ENCODE results near the gene PIP5KL1. TPM values are rescaled to one million over a fixed set of nuclear protein-coding genes. Genes with fewer than 3 reads are reported as not detected.

The PIP5KL1 gene
- total and polyA plus RNA-seq, 2 donors = 0.33 to 1.2 TPM

DNA sequence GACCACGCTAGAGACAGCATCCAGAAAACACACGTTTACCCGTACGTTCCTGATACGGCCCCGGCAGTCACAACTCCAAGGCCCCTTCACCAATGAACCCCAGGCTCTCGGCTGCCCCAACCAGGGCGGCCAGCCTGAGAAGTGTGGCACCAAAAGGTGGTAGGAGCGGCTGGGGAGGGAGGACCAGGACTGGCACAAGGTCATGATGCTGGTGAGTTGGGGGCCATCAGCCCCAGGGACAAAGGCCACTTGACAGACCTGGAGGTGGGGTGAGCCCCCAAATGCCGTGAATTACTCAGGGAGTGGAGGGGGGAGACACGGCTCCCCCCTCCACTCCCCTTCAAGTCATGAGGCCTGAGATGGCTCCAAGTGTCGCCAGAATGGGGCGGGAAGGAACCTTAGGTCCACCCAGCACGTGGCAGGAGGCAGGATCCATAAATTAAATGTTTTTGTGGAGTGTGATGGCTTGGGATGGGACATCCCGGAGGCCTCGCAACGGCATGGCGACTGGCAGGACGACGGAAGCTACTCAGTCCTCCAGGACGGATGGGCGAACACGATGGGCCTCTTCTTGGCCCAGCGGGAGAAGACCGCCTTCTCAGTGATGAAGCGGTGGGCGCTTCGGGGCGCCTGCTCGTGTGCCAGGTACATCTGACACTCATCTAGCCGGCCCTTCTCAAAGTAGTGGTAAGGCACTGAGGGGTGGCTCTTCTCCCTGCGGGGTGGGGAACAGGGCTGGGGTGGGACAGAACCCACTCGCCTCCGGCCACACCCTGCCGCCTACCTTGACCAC lies 22.5 kb downstream of the PIP5KL1 start:
- Histone ChIP-seq H3K9me3 (ENCODE audit: control insufficient read depth in 2 of 2, insufficient read depth in 1 of 2, low read length in 1 of 2) (no peaks in the 10 kb centered on the region), H3K27me3 (ENCODE audit: control insufficient read depth in 2 of 2, insufficient read depth in 1 of 2, low read length in 1 of 2) (no peaks in the 10 kb centered on the region), H3K27ac (ENCODE audit: low read depth in 1 of 2, low read length in 1 of 2) (no peak overlapping the region), H3K4me1 (ENCODE audit: control insufficient read depth in 2 of 2, insufficient read depth in 2 of 2, low read length in 2 of 2) (peaks cover 50 to 73% of the 10 kb centered on the region in 2 donors), H3K36me3 (ENCODE audit: control insufficient read depth in 2 of 2, insufficient read depth in 2 of 2, low read length in 1 of 2) (peaks cover 33 to 41% of the 10 kb centered on the region in 2 donors), H3K4me3 (ENCODE audit: low read length in 2 of 2) (no peak overlapping the region)
- 95% methylated on average over 35 of the region's 35 CpGs for WGBS
- DNase-seq (ENCODE audit: low read depth in 6 of 9, low spot score in 9 of 9) = no peak

DNA sequence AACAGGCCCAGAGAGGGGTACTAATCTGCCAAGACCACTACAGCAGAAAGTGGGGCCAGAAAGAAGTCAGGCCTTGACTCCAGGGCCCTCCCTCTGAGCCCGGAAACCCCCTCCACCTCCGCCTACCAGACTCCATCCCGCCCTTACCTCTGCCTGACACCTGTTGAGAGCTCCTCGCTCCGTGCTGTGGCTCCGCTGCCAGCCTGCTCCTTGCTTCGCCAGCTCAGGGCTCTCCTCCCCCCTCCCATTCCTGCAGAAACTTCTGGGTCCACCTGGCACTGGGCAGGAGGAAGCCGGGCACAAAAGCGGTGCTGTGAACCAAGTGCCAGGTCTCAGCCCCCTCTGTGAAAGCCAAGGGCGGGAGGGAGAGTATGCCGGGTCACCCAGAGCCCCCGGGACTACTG lies 24.8 kb downstream of the PIP5KL1 start:
- Histone ChIP-seq H3K4me1 (ENCODE audit: control insufficient read depth in 2 of 2, insufficient read depth in 2 of 2, low read length in 2 of 2) (peaks cover 41 to 52% of the 10 kb centered on the region in 2 donors), H3K36me3 (ENCODE audit: control insufficient read depth in 2 of 2, insufficient read depth in 2 of 2, low read length in 1 of 2) (peaks cover 23 to 24% of the 10 kb centered on the region in 2 donors), H3K4me3 (ENCODE audit: low read length in 2 of 2) (peak overlapping the region; percentile 25 to 27), H3K9me3 (ENCODE audit: control insufficient read depth in 2 of 2, insufficient read depth in 1 of 2, low read length in 1 of 2) (no peaks in the 10 kb centered on the region), H3K27ac (ENCODE audit: low read depth in 1 of 2, low read length in 1 of 2) (peak overlapping the region; percentile 96), H3K27me3 (ENCODE audit: control insufficient read depth in 2 of 2, insufficient read depth in 1 of 2, low read length in 1 of 2) (no peaks in the 10 kb centered on the region)
- 72% methylated on average over 12 of the region's 12 CpGs for WGBS
- DNase-seq (ENCODE audit: low read depth in 6 of 9, low spot score in 9 of 9) = peak in 2 of 9 donors; percentile 34 to 60

- H3K4me1 ChIP-seq (ENCODE audit: control insufficient read depth in 2 of 2, insufficient read depth in 2 of 2, low read length in 2 of 2) = peaks cover 40 to 46% of the 10 kb centered on the region in 2 donors
- H3K9me3 ChIP-seq (ENCODE audit: control insufficient read depth in 2 of 2, insufficient read depth in 1 of 2, low read length in 1 of 2) = no peaks in the 10 kb centered on the region
- peaks cover 17 to 22% of the 10 kb centered on the region in 2 donors for H3K36me3 ChIP-seq (ENCODE audit: control insufficient read depth in 2 of 2, insufficient read depth in 2 of 2, low read length in 1 of 2)
- H3K27me3 ChIP-seq (ENCODE audit: control insufficient read depth in 2 of 2, insufficient read depth in 1 of 2, low read length in 1 of 2) = no peaks in the 10 kb centered on the region
- DNase-seq (ENCODE audit: low read depth in 6 of 9, low spot score in 9 of 9) = peak in 2 of 9 donors; percentile 34 to 61
- H3K27ac ChIP-seq (ENCODE audit: low read depth in 1 of 2, low read length in 1 of 2) = peak overlapping the region; percentile 96
- peak overlapping the region; percentile 25 to 27 for H3K4me3 ChIP-seq (ENCODE audit: low read length in 2 of 2)
- WGBS = 27% methylated on average over 5 of the region's 5 CpGs
These were observed 25.4 kb downstream of the PIP5KL1 start for GRCh38 chr9:127905004-127905728.

DNA sequence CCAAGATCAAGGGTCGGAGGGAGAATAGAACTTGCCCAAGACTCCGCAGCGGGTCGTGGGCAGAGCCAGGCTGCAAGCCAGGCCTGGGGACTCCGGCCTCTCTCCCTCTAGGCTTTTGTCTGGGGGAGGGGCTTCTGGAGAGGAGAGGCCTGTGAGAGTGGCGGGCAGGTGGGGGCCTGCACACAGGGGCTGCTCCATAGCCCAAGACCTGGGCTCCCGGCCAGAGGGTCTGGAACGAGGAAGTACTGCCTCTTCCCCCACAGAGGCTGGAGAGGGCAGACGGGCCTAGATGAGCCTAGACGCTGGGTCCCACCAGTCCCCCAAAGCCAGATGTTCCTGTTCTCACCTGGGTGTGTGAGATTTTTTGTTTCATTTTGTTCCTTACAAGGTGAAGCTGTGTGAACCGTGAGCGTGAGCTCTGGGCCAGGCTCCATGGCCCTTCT lies 26.0 kb downstream of the PIP5KL1 start:
- Histone ChIP-seq H3K9me3 (ENCODE audit: control insufficient read depth in 2 of 2, insufficient read depth in 1 of 2, low read length in 1 of 2) (no peaks in the 10 kb centered on the region), H3K27me3 (ENCODE audit: control insufficient read depth in 2 of 2, insufficient read depth in 1 of 2, low read length in 1 of 2) (no peaks in the 10 kb centered on the region), H3K27ac (ENCODE audit: low read depth in 1 of 2, low read length in 1 of 2) (peak overlapping the region; percentile 96), H3K4me1 (ENCODE audit: control insufficient read depth in 2 of 2, insufficient read depth in 2 of 2, low read length in 2 of 2) (peaks cover 40 to 50% of the 10 kb centered on the region in 2 donors), H3K4me3 (ENCODE audit: low read length in 2 of 2) (peak overlapping the region; percentile 22 to 27), H3K36me3 (ENCODE audit: control insufficient read depth in 2 of 2, insufficient read depth in 2 of 2, low read length in 1 of 2) (peaks cover 12 to 16% of the 10 kb centered on the region in 2 donors)
- DNase-seq (ENCODE audit: low read depth in 6 of 9, low spot score in 9 of 9) = no peak
- WGBS = 50% methylated on average over 12 of the region's 12 CpGs

GRCh38 chr9:127903557-127904475 lies 26.8 kb downstream of the PIP5KL1 start:
- Histone ChIP-seq H3K4me3 (ENCODE audit: low read length in 2 of 2) (no peak overlapping the region), H3K4me1 (ENCODE audit: control insufficient read depth in 2 of 2, insufficient read depth in 2 of 2, low read length in 2 of 2) (peaks cover 40 to 54% of the 10 kb centered on the region in 2 donors), H3K36me3 (ENCODE audit: control insufficient read depth in 2 of 2, insufficient read depth in 2 of 2, low read length in 1 of 2) (peaks cover 8 to 13% of the 10 kb centered on the region in 2 donors), H3K27ac (ENCODE audit: low read depth in 1 of 2, low read length in 1 of 2) (peak overlapping the region; percentile 96), H3K27me3 (ENCODE audit: control insufficient read depth in 2 of 2, insufficient read depth in 1 of 2, low read length in 1 of 2) (peaks cover 0 to 4% of the 10 kb centered on the region in 2 donors), H3K9me3 (ENCODE audit: control insufficient read depth in 2 of 2, insufficient read depth in 1 of 2, low read length in 1 of 2) (no peaks in the 10 kb centered on the region)
- WGBS = 53% methylated on average over 17 of the region's 17 CpGs
- peak in 3 of 9 donors; percentile 54 to 78 (median 62) for DNase-seq (ENCODE audit: low read depth in 6 of 9, low spot score in 9 of 9)

DNA sequence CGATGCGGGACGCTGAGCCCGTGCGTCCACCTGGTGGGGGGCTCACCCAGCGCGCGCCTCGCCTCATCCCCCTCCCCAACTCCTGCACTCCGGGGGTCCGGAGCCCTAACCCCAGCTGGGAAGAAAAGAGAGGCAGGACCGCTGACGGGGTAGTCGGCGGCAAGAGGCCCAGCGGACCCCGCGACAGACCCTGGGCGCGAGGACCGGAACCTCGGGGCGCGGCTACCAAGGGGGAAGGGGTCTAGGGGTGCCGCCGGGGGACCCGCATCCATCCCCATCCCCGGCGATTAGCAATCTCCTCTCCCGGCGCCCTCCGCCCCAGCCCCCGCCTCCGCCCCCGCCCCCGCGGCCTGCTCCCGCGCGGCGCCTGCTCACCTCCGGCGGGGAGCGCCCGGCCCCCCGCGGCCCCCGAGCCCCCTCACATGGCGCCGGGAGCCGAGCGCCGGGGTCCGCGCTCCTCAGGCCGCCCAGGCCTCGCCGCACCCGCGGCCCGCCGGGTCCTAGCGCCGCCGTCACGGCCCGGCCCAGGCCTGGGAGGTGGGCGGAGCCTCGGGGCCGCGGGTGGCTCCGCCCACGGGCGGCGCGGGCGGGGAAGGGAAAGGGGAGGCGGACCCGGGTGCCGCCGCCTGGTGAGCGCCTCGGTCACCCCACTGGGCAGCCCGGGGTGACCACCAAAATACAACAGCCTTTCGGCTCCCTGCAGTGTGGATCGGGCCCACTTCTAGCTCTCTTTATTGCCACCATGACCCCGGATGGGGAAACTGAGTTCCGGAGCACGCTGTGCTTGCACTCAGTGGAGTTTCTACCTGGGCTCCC lies 31.2 kb downstream of the PIP5KL1 start, which contains the start of gene ST6GALNAC6:
ST6GALNAC6 (minus strand) TSS at position 476 of the 816 bp plus-strand sequence. CDS start 1,622 bp downstream, outside the sequence.
- peaks cover 0 to 9% of the 10 kb centered on the region in 2 donors for H3K27me3 ChIP-seq (ENCODE audit: control insufficient read depth in 2 of 2, insufficient read depth in 1 of 2, low read length in 1 of 2)
- peak in 4 of 9 donors; percentile 69 to 82 (median 76) for DNase-seq (ENCODE audit: low read depth in 6 of 9, low spot score in 9 of 9)
- H3K9me3 ChIP-seq (ENCODE audit: control insufficient read depth in 2 of 2, insufficient read depth in 1 of 2, low read length in 1 of 2) = peaks cover 1 to 17% of the 10 kb centered on the region in 2 donors
- H3K36me3 ChIP-seq (ENCODE audit: control insufficient read depth in 2 of 2, insufficient read depth in 2 of 2, low read length in 1 of 2) = peaks cover 19 to 21% of the 10 kb centered on the region in 2 donors
- peak within 1 kb of the TSS; percentile 65 to 83 for H3K4me3 ChIP-seq (ENCODE audit: low read length in 2 of 2)
- H3K27ac ChIP-seq (ENCODE audit: low read depth in 1 of 2, low read length in 1 of 2) = peak within 1 kb of the TSS; percentile 63 to 69
- H3K4me1 ChIP-seq (ENCODE audit: control insufficient read depth in 2 of 2, insufficient read depth in 2 of 2, low read length in 2 of 2) = peaks cover 16 to 44% of the 10 kb centered on the region in 2 donors
- WGBS = 1% methylated on average over 87 of the region's 89 CpGs

DNA sequence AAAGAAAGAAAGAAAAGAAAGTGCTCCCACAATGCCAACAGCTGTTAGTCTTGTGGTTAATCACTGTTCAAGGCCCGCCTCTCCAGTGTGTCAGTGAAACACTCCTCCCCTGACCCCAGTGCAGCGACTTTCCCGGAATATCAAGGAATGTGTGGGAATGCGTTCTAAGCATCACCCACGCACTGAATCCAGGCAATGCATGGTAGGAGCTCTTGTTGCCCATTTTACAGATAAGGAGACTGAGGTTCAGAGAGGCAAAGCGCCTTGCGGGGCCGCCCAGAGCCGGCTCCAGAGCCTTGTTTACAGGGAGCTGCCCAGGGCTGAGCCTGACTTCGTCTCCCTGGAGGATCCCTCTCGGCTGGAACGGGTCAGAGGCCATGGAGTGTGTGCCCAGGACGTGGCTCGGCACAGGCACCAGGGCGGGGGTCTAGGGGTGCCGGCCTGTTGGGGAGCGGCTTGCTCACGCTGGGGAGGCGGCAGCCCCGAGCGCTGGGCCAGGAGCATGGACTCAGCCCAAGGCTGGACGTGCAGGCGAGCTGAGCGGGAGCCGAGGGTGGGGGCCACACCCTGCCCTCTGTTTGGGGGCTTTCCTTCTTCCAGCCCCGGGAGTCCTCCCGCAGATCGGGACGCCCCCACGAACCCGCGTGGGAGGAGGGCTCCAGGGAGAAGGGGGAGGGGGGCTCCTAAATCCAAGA lies 32.0 kb downstream of the PIP5KL1 start:
- H3K36me3 ChIP-seq (ENCODE audit: control insufficient read depth in 2 of 2, insufficient read depth in 2 of 2, low read length in 1 of 2) = peaks cover 27 to 29% of the 10 kb centered on the region in 2 donors
- H3K27ac ChIP-seq (ENCODE audit: low read depth in 1 of 2, low read length in 1 of 2) = peak overlapping the region; percentile 63 to 69
- DNase-seq (ENCODE audit: low read depth in 6 of 9, low spot score in 9 of 9) = peak in 1 of 9 donors; percentile 43

More for the DNA sequence above, 32.0 kb downstream of the PIP5KL1 start:
- H3K9me3 ChIP-seq (ENCODE audit: control insufficient read depth in 2 of 2, insufficient read depth in 1 of 2, low read length in 1 of 2) = peaks cover 3 to 24% of the 10 kb centered on the region in 2 donors
- WGBS = 42% methylated on average over 32 of the region's 32 CpGs
- peaks cover 0 to 9% of the 10 kb centered on the region in 2 donors for H3K27me3 ChIP-seq (ENCODE audit: control insufficient read depth in 2 of 2, insufficient read depth in 1 of 2, low read length in 1 of 2)
- peak overlapping the region; percentile 65 to 83 for H3K4me3 ChIP-seq (ENCODE audit: low read length in 2 of 2)
- peaks cover 8 to 37% of the 10 kb centered on the region in 2 donors for H3K4me1 ChIP-seq (ENCODE audit: control insufficient read depth in 2 of 2, insufficient read depth in 2 of 2, low read length in 2 of 2)
